ENCODE data around the gene SETD2.

SETD2 gene

GRCh38 chr3:47108546-47108945 is 55.4 kb downstream of the SETD2 start:
- no peaks in the 10 kb centered on the region for H3K9me3 ChIP-seq (ENCODE audit: low read length)
- H2AFZ ChIP-seq (ENCODE audit: low read length), result no peak overlapping the region
- no peaks in the 10 kb centered on the region for H3K27me3 ChIP-seq (ENCODE audit: insufficient read depth, low read length)
- H3K9me2 ChIP-seq (ENCODE audit: low read depth, low read length), result no peaks in the 10 kb centered on the region
- H3K27ac ChIP-seq (ENCODE audit: low read depth, low read length, poor library complexity, severe bottlenecking), result no peak overlapping the region
- no peak for TF ChIP-seq CTCF (IDR thresholded peaks at IDR 0.05; ENCODE audit: low read length)
- no peak for TF ChIP-seq EZH2 (IDR thresholded peaks at IDR 0.05; ENCODE audit: borderline replicate concordance, low read length)
- H3F3A ChIP-seq (ENCODE audit: insufficient read depth, low read length), result no peaks in the 10 kb centered on the region
- H4K20me1 ChIP-seq (ENCODE audit: insufficient read depth, low read length), result no peaks in the 10 kb centered on the region
- no peaks in the 10 kb centered on the region for H3K79me2 ChIP-seq (ENCODE audit: insufficient read depth, low read length)
- peaks cover 68% of the 10 kb centered on the region for H3K36me3 ChIP-seq (ENCODE audit: insufficient read depth, low read length)
- no peak overlapping the region for H3K9ac ChIP-seq (ENCODE audit: low read length)
- H3K4me2 ChIP-seq (ENCODE audit: low read length), result no peak overlapping the region
- no peak overlapping the region for H3K4me3 ChIP-seq (ENCODE audit: low read depth, low read length, poor library complexity, severe bottlenecking)
- no peaks in the 10 kb centered on the region for H3K4me1 ChIP-seq (ENCODE audit: insufficient read depth, low read length, severe bottlenecking)

GRCh38 chr3:47104259-47104658 is 59.7 kb downstream of the SETD2 start:
- Histone ChIP-seq H3K79me2 (ENCODE audit: insufficient read depth, low read length) (no peaks in the 10 kb centered on the region), H3K9me3 (ENCODE audit: low read length) (no peaks in the 10 kb centered on the region), H3K27me3 (ENCODE audit: insufficient read depth, low read length) (no peaks in the 10 kb centered on the region), H3K27ac (ENCODE audit: low read depth, low read length, poor library complexity, severe bottlenecking) (no peak overlapping the region), H2AFZ (ENCODE audit: low read length) (no peak overlapping the region), H4K20me1 (ENCODE audit: insufficient read depth, low read length) (no peaks in the 10 kb centered on the region), H3K9ac (ENCODE audit: low read length) (no peak overlapping the region), H3K4me1 (ENCODE audit: insufficient read depth, low read length, severe bottlenecking) (no peaks in the 10 kb centered on the region), H3F3A (ENCODE audit: insufficient read depth, low read length) (peaks cover 3% of the 10 kb centered on the region; the same call in 1 of the 2 replicates), H3K4me3 (ENCODE audit: low read depth, low read length, poor library complexity, severe bottlenecking) (no peak overlapping the region), H3K9me2 (ENCODE audit: low read depth, low read length) (no peaks in the 10 kb centered on the region), H3K36me3 (ENCODE audit: insufficient read depth, low read length) (peaks cover 69% of the 10 kb centered on the region), H3K4me2 (ENCODE audit: low read length) (no peak overlapping the region)
- TF ChIP-seq EZH2 (IDR thresholded peaks at IDR 0.05; ENCODE audit: borderline replicate concordance, low read length) (no peak), CTCF (IDR thresholded peaks at IDR 0.05; ENCODE audit: low read length) (no peak)

GRCh38 chr3:47103619-47104018 is 60.3 kb downstream of the SETD2 start:
- Histone ChIP-seq H3K36me3 (ENCODE audit: insufficient read depth, low read length) (peaks cover 71% of the 10 kb centered on the region), H3K9me2 (ENCODE audit: low read depth, low read length) (no peaks in the 10 kb centered on the region)

More at GRCh38 chr3:47103619-47104018, 60.3 kb downstream of the SETD2 start:
- H3K27me3 ChIP-seq (ENCODE audit: insufficient read depth, low read length), result no peaks in the 10 kb centered on the region
- no peak overlapping the region for H3K9ac ChIP-seq (ENCODE audit: low read length)
- no peak overlapping the region for H3K4me3 ChIP-seq (ENCODE audit: low read depth, low read length, poor library complexity, severe bottlenecking)
- peaks cover 3% of the 10 kb centered on the region; the same call in 1 of the 2 replicates for H3F3A ChIP-seq (ENCODE audit: insufficient read depth, low read length)
- no peaks in the 10 kb centered on the region for H3K9me3 ChIP-seq (ENCODE audit: low read length)
- no peaks in the 10 kb centered on the region for H4K20me1 ChIP-seq (ENCODE audit: insufficient read depth, low read length)
- H2AFZ ChIP-seq (ENCODE audit: low read length), result no peak overlapping the region
- no peaks in the 10 kb centered on the region for H3K79me2 ChIP-seq (ENCODE audit: insufficient read depth, low read length)
- H3K4me1 ChIP-seq (ENCODE audit: insufficient read depth, low read length, severe bottlenecking), result no peaks in the 10 kb centered on the region
- H3K4me2 ChIP-seq (ENCODE audit: low read length), result no peak overlapping the region
- TF ChIP-seq CTCF (IDR thresholded peaks at IDR 0.05; ENCODE audit: low read length) (no peak), EZH2 (IDR thresholded peaks at IDR 0.05; ENCODE audit: borderline replicate concordance, low read length) (no peak)
- no peak overlapping the region for H3K27ac ChIP-seq (ENCODE audit: low read depth, low read length, poor library complexity, severe bottlenecking)

Data from OCI-LY1 (cell line).